NT2/D1 (cell line): Measurements from ENCODE around the gene EN2.

Experiments used
- YY1 ChIP-seq: IDR thresholded peaks from 2 replicates; pipeline ENCODE4 v1.6.1; 2011; ENCODE audit not compliant: insufficient read length, insufficient read depth
- ZNF274 ChIP-seq: IDR thresholded peaks from 2 replicates; pipeline ENCODE4 v1.6.1; 2011; ENCODE audit warnings: mild to moderate bottlenecking, low read depth, low read length

DNA sequence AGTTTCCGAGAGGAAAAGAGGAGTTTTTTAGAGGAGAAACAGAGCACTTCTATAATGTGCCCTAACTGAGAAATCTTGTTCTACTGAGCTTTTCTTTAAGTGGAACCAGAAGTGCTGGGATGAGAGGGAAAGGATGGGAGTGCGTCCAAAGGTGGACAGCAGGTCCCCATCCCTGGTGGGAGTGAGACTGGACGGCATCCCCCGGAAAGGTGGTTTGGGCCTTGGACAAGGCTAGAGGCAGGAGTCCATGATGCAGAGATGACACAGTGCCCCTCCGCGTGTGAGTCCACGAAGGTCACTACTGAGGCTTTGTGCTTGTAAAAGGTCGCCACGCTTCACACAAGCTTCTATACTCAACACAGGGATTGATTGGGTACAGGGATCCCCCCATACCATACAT, 6.1 kb upstream of the EN2 start:
- TF ChIP-seq ZNF274 (no peak), YY1 (no peak)
